ENCODE data around the gene SLC27A5. TPM values are rescaled to one million over a fixed set of nuclear protein-coding genes. Genes with fewer than 3 reads are reported as not detected.

Gene SLC27A5, protein sequence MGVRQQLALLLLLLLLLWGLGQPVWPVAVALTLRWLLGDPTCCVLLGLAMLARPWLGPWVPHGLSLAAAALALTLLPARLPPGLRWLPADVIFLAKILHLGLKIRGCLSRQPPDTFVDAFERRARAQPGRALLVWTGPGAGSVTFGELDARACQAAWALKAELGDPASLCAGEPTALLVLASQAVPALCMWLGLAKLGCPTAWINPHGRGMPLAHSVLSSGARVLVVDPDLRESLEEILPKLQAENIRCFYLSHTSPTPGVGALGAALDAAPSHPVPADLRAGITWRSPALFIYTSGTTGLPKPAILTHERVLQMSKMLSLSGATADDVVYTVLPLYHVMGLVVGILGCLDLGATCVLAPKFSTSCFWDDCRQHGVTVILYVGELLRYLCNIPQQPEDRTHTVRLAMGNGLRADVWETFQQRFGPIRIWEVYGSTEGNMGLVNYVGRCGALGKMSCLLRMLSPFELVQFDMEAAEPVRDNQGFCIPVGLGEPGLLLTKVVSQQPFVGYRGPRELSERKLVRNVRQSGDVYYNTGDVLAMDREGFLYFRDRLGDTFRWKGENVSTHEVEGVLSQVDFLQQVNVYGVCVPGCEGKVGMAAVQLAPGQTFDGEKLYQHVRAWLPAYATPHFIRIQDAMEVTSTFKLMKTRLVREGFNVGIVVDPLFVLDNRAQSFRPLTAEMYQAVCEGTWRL
- 14.0 TPM for polyA plus RNA-seq (2013, experiment 1 of 4)
- 14.3 TPM for polyA plus RNA-seq (2013, experiment 2 of 4)
- 13.0 TPM for polyA plus RNA-seq (2013, experiment 3 of 4)
- polyA plus RNA-seq (2013, experiment 4 of 4) = 11.1 TPM

DNA sequence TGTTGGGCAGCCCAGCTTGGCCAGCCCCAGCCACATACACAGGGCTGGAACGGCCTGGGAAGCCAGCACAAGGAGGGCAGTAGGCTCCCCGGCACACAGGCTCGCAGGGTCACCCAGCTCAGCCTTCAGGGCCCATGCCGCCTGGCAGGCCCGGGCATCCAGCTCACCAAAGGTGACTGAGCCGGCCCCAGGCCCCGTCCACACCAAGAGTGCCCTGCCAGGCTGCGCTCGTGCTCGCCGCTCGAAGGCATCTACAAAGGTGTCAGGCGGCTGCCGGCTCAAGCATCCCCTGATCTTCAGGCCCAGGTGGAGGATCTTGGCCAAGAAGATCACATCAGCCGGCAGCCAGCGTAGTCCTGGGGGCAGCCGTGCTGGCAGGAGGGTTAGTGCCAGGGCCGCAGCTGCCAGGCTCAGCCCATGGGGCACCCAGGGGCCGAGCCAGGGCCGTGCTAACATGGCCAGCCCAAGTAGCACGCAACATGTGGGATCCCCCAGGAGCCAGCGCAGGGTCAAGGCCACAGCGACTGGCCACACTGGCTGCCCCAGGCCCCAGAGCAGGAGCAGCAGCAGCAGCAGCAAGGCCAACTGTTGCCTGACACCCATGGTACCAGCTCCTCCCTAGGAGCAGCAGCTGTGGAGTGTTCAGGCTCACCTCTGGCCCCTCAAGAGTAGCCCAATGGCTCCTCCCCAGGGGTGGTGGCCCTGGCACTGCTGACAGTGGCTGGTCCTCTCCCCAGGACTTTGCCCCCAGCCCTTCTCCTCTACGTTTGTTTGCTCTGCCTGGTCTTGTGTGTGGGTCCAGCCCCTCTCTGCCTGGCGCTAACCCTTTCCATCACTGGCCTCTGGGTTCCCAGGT lies at the start of gene SLC27A5:
Gene SLC27A5, minus strand, starts transcription at position 640 of the 856 bp plus-strand sequence. Its CDS starts 37 bp downstream, at position 603.
- no peak within 1 kb of the TSS for H3K4me3 ChIP-seq (ENCODE audit: insufficient read depth, low read depth, low read length)
- peaks cover 6% of the 10 kb centered on the region for H3K36me3 ChIP-seq (ENCODE audit: control insufficient read depth, insufficient read depth, low read length)
- WGBS, 2 experiments = 91 to 92% methylated on average over 25 of the region's 25 CpGs
- H3K9me3 ChIP-seq (ENCODE audit: control insufficient read depth, low read length) = no peaks in the 10 kb centered on the region
- no peaks in the 10 kb centered on the region for H3K27me3 ChIP-seq (ENCODE audit: control insufficient read depth, insufficient read depth, low read length, poor library complexity, severe bottlenecking)
- H3K27ac ChIP-seq (ENCODE audit: insufficient read depth, low read depth, low read length, poor library complexity, severe bottlenecking) = no peak within 1 kb of the TSS
- H3K4me1 ChIP-seq (ENCODE audit: control insufficient read depth, insufficient read depth, low read length) = no peaks in the 10 kb centered on the region

GRCh38 chr19:58560921-58561320 lies 49.1 kb upstream of the SLC27A5 start:
- Histone ChIP-seq H3K27me3 (ENCODE audit: control insufficient read depth, insufficient read depth, low read length, poor library complexity, severe bottlenecking) (peaks cover 28% of the 10 kb centered on the region), H3K9me3 (ENCODE audit: control insufficient read depth, low read length) (no peaks in the 10 kb centered on the region), H3K36me3 (ENCODE audit: control insufficient read depth, insufficient read depth, low read length) (peaks cover 12% of the 10 kb centered on the region), H3K4me3 (ENCODE audit: insufficient read depth, low read depth, low read length) (no peak overlapping the region), H3K27ac (ENCODE audit: insufficient read depth, low read depth, low read length, poor library complexity, severe bottlenecking) (no peak overlapping the region), H3K4me1 (ENCODE audit: control insufficient read depth, insufficient read depth, low read length) (peaks cover 30% of the 10 kb centered on the region)

- Histone ChIP-seq H3K27me3 (ENCODE audit: control insufficient read depth, insufficient read depth, low read length, poor library complexity, severe bottlenecking) (peaks cover 28% of the 10 kb centered on the region), H3K4me1 (ENCODE audit: control insufficient read depth, insufficient read depth, low read length) (peaks cover 36% of the 10 kb centered on the region), H3K36me3 (ENCODE audit: control insufficient read depth, insufficient read depth, low read length) (peaks cover 17% of the 10 kb centered on the region), H3K9me3 (ENCODE audit: control insufficient read depth, low read length) (no peaks in the 10 kb centered on the region), H3K4me3 (ENCODE audit: insufficient read depth, low read depth, low read length) (peak overlapping the region; percentile 64), H3K27ac (ENCODE audit: insufficient read depth, low read depth, low read length, poor library complexity, severe bottlenecking) (peak overlapping the region; percentile 86)
- 92 to 93% methylated on average over 8 of the region's 8 CpGs for WGBS, 2 experiments
These were observed 48.5 kb upstream of the SLC27A5 start for GRCh38 chr19:58560007-58560887.

DNA sequence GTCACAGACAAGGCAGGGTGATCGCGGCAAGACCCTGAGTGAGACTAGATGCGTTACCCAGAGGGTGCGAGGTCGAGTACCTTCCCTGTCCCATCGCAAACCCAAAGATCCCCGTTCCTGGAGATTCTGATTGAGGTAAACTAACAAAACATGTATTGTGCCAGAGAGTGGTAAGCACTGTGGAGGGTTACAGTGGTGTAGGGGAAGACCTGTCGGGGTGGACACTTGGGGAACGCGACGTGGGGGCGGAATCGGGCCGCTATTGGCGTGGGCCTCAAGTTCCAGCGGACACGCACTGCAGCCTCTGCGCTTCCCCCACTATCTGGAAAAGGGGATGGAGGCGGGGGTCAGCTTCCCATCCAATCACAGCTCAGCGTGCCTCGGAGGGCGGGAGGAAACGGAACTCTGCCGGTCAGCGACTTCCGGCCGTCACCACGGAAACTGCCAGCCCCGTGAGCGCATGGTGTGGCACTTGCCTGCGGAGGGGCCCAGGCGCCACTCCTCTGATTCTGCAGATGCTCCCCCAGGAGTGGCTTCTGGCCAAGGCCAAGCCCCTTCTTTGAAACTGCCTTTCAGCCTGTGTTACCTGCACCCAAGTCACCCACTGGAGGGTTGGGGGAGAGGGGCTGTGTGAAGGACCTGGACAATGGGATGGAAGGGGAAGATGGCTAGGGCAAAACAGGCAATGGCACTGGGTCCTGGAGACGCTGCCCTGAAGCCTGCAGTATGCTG lies 47.6 kb upstream of the SLC27A5 start:
- WGBS, 2 experiments = 1 to 2% methylated on average over 33 of the region's 33 CpGs
- Histone ChIP-seq H3K36me3 (ENCODE audit: control insufficient read depth, insufficient read depth, low read length) (peaks cover 17% of the 10 kb centered on the region), H3K27ac (ENCODE audit: insufficient read depth, low read depth, low read length, poor library complexity, severe bottlenecking) (peak overlapping the region; percentile 99), H3K9me3 (ENCODE audit: control insufficient read depth, low read length) (no peaks in the 10 kb centered on the region), H3K27me3 (ENCODE audit: control insufficient read depth, insufficient read depth, low read length, poor library complexity, severe bottlenecking) (peaks cover 28% of the 10 kb centered on the region), H3K4me3 (ENCODE audit: insufficient read depth, low read depth, low read length) (peak overlapping the region; percentile 64), H3K4me1 (ENCODE audit: control insufficient read depth, insufficient read depth, low read length) (peaks cover 36% of the 10 kb centered on the region)

DNA sequence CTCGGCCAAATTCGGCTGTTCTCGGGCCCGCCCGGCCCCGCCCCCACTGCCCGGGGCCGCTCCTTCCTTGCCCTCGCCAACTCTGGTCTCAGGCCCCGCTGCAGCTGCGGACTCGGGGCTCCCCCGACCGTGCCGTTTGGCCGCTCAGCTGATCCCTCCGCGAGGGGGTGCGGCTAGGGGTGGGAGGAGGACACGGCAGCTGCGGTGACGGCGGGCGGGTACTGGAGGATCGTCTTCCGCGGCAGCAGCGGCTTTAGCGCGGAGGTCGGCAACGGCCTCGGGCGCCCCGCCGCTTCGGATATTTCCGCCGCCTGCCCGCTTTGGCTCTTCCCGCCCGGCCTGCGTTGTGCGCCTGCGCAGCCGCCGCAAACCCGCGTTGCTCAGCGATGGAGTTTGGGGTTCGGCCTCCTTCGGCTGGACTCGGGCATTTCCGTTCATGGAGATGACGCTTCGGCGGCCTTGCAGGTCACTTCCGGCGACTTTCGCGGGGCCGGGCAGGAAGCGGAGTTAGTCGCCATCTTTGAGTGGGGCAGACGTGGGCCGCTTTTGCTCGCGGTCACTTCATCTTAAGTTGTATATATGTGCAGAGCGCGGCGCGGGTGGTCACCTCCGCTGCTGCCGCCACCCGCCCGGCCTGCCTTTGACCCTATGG lies 47.0 kb upstream of the SLC27A5 start:
- WGBS, 2 experiments = 0% methylated on average over 76 of the region's 76 CpGs
- Histone ChIP-seq H3K27me3 (ENCODE audit: control insufficient read depth, insufficient read depth, low read length, poor library complexity, severe bottlenecking) (peaks cover 25% of the 10 kb centered on the region), H3K9me3 (ENCODE audit: control insufficient read depth, low read length) (no peaks in the 10 kb centered on the region), H3K27ac (ENCODE audit: insufficient read depth, low read depth, low read length, poor library complexity, severe bottlenecking) (peak overlapping the region; percentile 99), H3K36me3 (ENCODE audit: control insufficient read depth, insufficient read depth, low read length) (peaks cover 17% of the 10 kb centered on the region), H3K4me1 (ENCODE audit: control insufficient read depth, insufficient read depth, low read length) (peaks cover 36% of the 10 kb centered on the region), H3K4me3 (ENCODE audit: insufficient read depth, low read depth, low read length) (peak overlapping the region; percentile 64)

GRCh38 chr19:58558066-58558622 lies 46.4 kb upstream of the SLC27A5 start, which contains the start of gene UBE2M:
Gene UBE2M, minus strand, starts transcription at chr19:58558611. Its CDS starts 230 bp downstream, at chr19:58558381.
- peaks cover 19% of the 10 kb centered on the region for H3K27me3 ChIP-seq (ENCODE audit: control insufficient read depth, insufficient read depth, low read length, poor library complexity, severe bottlenecking)
- no peaks in the 10 kb centered on the region for H3K9me3 ChIP-seq (ENCODE audit: control insufficient read depth, low read length)
- peak within 1 kb of the TSS; percentile 64 for H3K4me3 ChIP-seq (ENCODE audit: insufficient read depth, low read depth, low read length)
- H3K4me1 ChIP-seq (ENCODE audit: control insufficient read depth, insufficient read depth, low read length) = peaks cover 34% of the 10 kb centered on the region
- peak within 1 kb of the TSS; percentile 99 for H3K27ac ChIP-seq (ENCODE audit: insufficient read depth, low read depth, low read length, poor library complexity, severe bottlenecking)
- peaks cover 17% of the 10 kb centered on the region for H3K36me3 ChIP-seq (ENCODE audit: control insufficient read depth, insufficient read depth, low read length)
- WGBS, 2 experiments = 0% methylated on average over 62 of the region's 62 CpGs

DNA sequence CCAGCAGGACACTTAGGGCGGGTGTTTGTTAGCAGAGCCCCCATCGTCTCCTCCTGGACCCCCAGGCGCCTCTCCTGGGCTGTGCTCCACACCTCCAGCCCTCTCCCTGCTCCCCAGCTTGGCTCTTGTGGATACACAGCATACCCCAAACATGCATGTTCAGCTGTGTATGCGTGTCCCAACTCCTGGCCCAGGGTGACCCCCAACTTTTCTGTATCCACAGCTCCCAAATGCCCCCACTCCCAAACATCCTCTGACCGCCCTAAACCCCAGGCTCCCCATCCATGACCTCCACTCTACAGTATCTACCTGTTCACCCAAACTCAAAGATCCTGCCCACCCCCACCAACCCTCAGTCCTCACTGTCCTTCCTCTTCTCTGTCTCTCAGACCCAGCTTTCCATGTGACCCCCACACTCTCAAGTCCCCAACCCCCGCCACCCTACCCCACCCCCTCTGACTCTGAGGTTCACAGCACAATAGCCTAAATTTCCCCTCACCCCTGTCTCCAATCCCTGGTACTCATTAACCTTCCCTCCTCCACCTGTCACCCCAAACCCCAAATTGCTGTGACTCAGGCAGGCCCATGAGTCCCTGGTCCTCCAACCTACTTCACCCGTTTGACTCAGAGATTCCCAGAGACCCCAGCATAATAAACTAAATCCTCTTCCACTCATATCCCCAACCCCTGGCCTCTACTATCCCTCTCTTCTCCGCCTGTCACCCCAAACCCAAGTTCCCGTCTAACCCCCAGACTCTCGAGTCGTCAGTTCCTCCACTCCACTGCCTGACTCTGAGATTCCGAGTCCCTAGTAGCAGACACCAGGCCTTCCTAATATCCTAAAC lies 45.7 kb upstream of the SLC27A5 start:
- Histone ChIP-seq H3K27ac (ENCODE audit: insufficient read depth, low read depth, low read length, poor library complexity, severe bottlenecking) (peak overlapping the region; percentile 78), H3K27me3 (ENCODE audit: control insufficient read depth, insufficient read depth, low read length, poor library complexity, severe bottlenecking) (peaks cover 12% of the 10 kb centered on the region), H3K4me1 (ENCODE audit: control insufficient read depth, insufficient read depth, low read length) (peaks cover 32% of the 10 kb centered on the region), H3K9me3 (ENCODE audit: control insufficient read depth, low read length) (no peaks in the 10 kb centered on the region), H3K4me3 (ENCODE audit: insufficient read depth, low read depth, low read length) (peak overlapping the region; percentile 64), H3K36me3 (ENCODE audit: control insufficient read depth, insufficient read depth, low read length) (peaks cover 17% of the 10 kb centered on the region)
- 42 to 44% methylated on average over 12 of the region's 12 CpGs for WGBS, 2 experiments

All from ectodermal cell (in vitro differentiated cells).